Left ventricle myocardium inferior (tissue), 1 donor: Measurements from ENCODE around the gene SLC29A2. TPM values are rescaled to one million over a fixed set of nuclear protein-coding genes. Genes with fewer than 3 reads are reported as not detected.

Experiments used
- DNase-seq: peaks from one replicate; pipeline ENCODE4 v3.0.0-alpha.2; 2020
- H3K27ac ChIP-seq: fragments of 200-600 bp; replicated peaks from 2 replicates; pipeline ENCODE4 v1.8.0; 2021
- H3K27me3 ChIP-seq: fragments of 200-600 bp; 2 replicates; pipeline ENCODE4 v1.8.0; 2021; ENCODE audit warnings: low read depth
- H3K36me3 ChIP-seq: fragments of 200-600 bp; 2 replicates; pipeline ENCODE4 v1.8.0; 2021
- H3K4me1 ChIP-seq: fragments of 200-600 bp; 2 replicates; pipeline ENCODE4 v1.8.0; 2021
- H3K4me3 ChIP-seq: fragments of 200-600 bp; 2 replicates; pipeline ENCODE4 v1.8.0; 2021; ENCODE audit warnings: mild to moderate bottlenecking, moderate library complexity
- H3K9me3 ChIP-seq: fragments of 200-600 bp; replicated peaks from 2 replicates; pipeline ENCODE4 v1.8.0; 2021
- intact Hi-C: fragments of 100-400 bp; cut with micrococcal nuclease; formaldehyde crosslinking; loops from one replicate; pipeline ENCODE4 v1.11.0; 2022
- total RNA-seq: library from RNA; stranded (reverse); fragmentation: NEBNext Ultra II Directional; extraction: Animal tissue kit (Norgen Biotek cat#: 25700); gene quantifications from one replicate; pipeline ENCODE4 v1.2.1, GENCODE V29; 2021
- TF ChIP-seq, protein P1 (sequence below): fragments of 200-600 bp; IDR thresholded peaks from 2 replicates; pipeline ENCODE4 v1.8.0; 2021; ENCODE audit warnings: antibody characterized with exemption, mild to moderate bottlenecking, borderline replicate concordance
- donor health status: DM: no; HTN: yes; CAD: no; lungs with severe emphysema.

Gene SLC29A2
- total RNA-seq, 1 donor from 2014 or later, result 14.6 TPM

DNA sequence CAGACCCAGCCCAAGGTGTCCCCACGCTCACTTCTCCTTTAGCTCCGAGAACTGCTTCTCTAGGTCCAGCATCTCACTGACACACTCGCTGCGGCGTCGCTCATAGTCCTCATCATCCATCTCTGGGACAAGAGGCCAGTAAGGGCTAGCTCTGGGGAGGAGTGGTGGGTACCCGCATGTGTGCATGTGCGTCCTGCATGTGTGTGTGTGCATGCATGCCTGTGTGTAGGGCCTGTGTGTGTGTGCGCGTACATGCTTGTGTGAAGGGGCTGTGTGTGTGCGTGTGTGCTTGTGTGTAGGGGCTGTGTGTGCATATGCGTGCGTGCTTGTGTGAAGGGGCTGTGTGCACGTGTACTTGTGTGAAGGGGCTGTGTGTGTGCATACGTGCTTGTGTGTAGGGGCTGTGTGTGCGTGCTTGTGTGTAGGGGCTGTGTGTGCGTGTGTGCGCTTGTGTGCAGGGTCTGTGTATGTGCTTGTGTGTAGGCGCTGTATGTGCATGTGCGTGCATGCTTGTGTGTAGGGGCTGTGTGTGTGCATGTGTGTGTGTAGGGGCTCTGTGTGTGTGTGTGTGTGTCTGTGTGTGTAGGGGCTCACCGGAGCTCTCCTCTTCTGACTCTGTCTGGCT, 29.9 kb downstream of the SLC29A2 start:
- Histone ChIP-seq H3K36me3 (peaks cover 58% of the 10 kb centered on the region), H3K27me3 (no peaks in the 10 kb centered on the region), H3K27ac (no peak overlapping the region), H3K9me3 (no peaks in the 10 kb centered on the region), H3K4me1 (peaks cover 43% of the 10 kb centered on the region), H3K4me3 (no peak overlapping the region)
- TF ChIP-seq, protein P1, sequence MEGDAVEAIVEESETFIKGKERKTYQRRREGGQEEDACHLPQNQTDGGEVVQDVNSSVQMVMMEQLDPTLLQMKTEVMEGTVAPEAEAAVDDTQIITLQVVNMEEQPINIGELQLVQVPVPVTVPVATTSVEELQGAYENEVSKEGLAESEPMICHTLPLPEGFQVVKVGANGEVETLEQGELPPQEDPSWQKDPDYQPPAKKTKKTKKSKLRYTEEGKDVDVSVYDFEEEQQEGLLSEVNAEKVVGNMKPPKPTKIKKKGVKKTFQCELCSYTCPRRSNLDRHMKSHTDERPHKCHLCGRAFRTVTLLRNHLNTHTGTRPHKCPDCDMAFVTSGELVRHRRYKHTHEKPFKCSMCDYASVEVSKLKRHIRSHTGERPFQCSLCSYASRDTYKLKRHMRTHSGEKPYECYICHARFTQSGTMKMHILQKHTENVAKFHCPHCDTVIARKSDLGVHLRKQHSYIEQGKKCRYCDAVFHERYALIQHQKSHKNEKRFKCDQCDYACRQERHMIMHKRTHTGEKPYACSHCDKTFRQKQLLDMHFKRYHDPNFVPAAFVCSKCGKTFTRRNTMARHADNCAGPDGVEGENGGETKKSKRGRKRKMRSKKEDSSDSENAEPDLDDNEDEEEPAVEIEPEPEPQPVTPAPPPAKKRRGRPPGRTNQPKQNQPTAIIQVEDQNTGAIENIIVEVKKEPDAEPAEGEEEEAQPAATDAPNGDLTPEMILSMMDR, result no peak
- intact Hi-C loops, result no loop called here
- no peak for DNase-seq

DNA sequence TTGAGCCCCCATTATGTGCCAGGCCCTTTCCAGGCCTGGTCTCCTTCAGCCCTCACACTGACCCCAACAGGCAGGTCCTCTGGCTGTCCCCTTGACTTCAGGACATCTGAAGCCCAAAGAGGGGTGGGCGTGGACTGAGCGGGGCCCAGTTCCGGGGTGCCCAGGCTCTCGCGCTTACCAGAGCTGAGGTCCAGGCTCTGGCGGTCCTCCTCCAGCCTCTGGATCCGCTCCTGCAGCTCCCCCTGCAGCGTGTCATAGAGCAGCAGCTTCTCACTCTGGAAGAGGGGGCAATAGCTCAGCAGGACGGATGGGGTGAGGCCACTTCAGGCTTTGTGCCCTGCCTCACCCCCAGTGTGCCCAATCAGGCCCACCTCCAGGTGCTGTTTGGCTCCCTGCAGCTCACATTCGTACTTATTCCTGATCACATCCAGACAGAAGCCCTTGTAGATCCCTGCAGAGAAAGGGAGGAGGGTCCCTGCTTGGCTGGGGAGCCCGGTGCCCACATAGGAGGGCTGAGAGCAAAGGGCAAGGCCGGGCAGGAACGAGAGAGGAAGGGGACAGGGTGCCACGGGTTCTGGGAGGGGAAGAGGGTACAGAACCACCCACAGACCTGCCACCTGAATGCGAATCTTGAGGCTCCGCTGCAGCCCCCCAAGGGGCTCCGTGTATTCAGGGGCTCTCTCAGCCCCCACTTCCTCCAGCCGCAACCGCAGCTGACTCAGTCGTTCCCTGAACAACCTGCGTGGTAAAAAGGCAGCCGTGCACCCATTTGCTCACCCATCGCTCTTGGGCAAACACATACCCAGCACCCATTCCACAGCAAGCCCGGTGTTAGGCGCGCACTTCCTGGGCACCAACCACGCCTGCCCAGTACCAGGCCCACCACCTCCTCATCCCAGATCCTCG, 30.7 kb downstream of the SLC29A2 start:
- Histone ChIP-seq H3K27ac (no peak overlapping the region), H3K9me3 (no peaks in the 10 kb centered on the region), H3K27me3 (no peaks in the 10 kb centered on the region), H3K36me3 (peaks cover 58% of the 10 kb centered on the region), H3K4me1 (peaks cover 43% of the 10 kb centered on the region), H3K4me3 (no peak overlapping the region)
- TF ChIP-seq, protein P1, result no peak
- DNase-seq, result no peak
- intact Hi-C loops, result no loop called here

DNA sequence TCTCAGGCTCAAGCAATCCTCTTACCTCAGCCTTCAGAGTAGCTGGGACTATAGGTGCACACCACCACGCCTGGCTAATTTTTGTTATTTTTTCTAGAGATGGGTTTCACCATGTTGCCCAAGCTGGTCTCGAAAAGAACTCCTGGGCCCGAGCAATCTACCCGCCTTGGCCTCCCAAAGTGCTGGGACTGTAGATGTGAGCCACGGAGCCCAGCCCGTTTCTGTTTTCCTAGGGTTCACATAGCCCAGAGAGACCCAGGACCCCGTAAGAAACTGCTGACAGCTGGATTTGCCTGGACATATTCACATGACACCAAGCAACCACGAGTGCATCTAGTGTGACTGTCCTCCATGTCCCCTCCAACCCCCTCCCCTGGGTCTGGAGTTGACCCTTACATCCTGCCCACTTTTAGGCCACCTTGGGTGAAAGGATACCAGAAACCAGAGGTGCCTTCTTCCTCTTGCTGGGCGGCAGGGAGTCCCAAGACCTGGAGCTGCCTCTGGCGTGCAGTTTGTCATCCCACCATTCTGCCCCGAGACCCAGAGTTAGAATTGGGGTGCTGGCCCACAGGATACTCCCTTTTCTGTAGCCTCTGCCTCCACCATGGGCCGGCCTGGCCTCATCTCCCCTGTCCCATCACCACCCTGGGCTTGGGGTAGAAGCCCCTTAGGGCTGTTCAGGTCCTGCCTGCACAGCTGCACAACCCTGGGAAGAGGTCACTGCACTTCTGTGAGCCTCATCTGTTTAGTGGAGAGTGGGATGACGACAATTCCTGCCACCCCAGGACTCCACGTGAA, 31.7 kb downstream of the SLC29A2 start:
- TF ChIP-seq, protein P1, result no peak
- H3K4me1 ChIP-seq, result peaks cover 45% of the 10 kb centered on the region
- H3K36me3 ChIP-seq, result peaks cover 58% of the 10 kb centered on the region
- no peaks in the 10 kb centered on the region for H3K27me3 ChIP-seq
- no peak overlapping the region for H3K4me3 ChIP-seq
- H3K27ac ChIP-seq, result no peak overlapping the region
- no peaks in the 10 kb centered on the region for H3K9me3 ChIP-seq
- intact Hi-C loops, result no loop called here
- no peak for DNase-seq

- Histone ChIP-seq H3K27me3 (no peaks in the 10 kb centered on the region), H3K9me3 (no peaks in the 10 kb centered on the region), H3K4me1 (peaks cover 42% of the 10 kb centered on the region), H3K4me3 (no peak overlapping the region), H3K36me3 (peaks cover 58% of the 10 kb centered on the region), H3K27ac (no peak overlapping the region)
- intact Hi-C loops, result no loop called here
- TF ChIP-seq, protein P1, result no peak
- DNase-seq, result no peak
Measured at GRCh38 chr11:66339162-66339675, 32.3 kb downstream of the SLC29A2 start.
